Adrenal gland (tissue), 12 donors: ENCODE data around the gene ROR2. TPM values are rescaled to one million over a fixed set of nuclear protein-coding genes. Genes with fewer than 3 reads are reported as not detected.

Experiments
- DNase-seq, 7 donors: peaks; one replicate each; pipeline ENCODE4 v3.0.0-alpha.2; 2019 to 2020
- H3K27ac ChIP-seq, 5 donors: fragments of 200-600 bp; sonication (generic) in 4 of 5; 1 replicate in 3 of 5; 2 replicates in 2 of 5; pipeline versions ENCODE4 v1.5.1 to v1.8.0; 2016 to 2020; ENCODE audit warnings: mild to moderate bottlenecking in 1 of 5
- H3K27me3 ChIP-seq: fragments of 200-600 bp; 2 replicates; pipeline ENCODE4 v1.8.0; 2021
- H3K36me3 ChIP-seq, 2 donors: fragments of 200-600 bp; replicated peaks in 1 of 2; 1 replicate in 1 of 2; 2 replicates in 1 of 2; pipeline versions ENCODE4 v1.5.1 to v1.8.0; 2018 to 2022
- H3K4me1 ChIP-seq, 2 donors: fragments of 200-600 bp; replicated peaks in 1 of 2; 1 replicate in 1 of 2; 2 replicates in 1 of 2; pipeline versions ENCODE4 v1.5.1 to v1.8.0; 2018 to 2021
- H3K4me3 ChIP-seq, 4 donors: fragments of 200-600 bp; sonication (generic) in 3 of 4; one replicate each; pipeline ENCODE4 v1.5.1; 2016 to 2018
- H3K9me3 ChIP-seq, 3 donors: fragments of 200-600 bp; sonication (generic) in 1 of 3; replicated peaks in 1 of 3; 1 replicate in 2 of 3; 2 replicates in 1 of 3; pipeline versions ENCODE4 v1.5.1 to v1.8.0; 2016 to 2021
- CTCF ChIP-seq, 6 experiments: fragments of 450-650 bp in 4 of 6; fragments of 200-600 bp in 2 of 6; sonication (generic) in 1 of 6; IDR thresholded peaks; 1 replicate in 5 of 6; 2 replicates in 1 of 6; pipeline versions ENCODE4 v1.5.1 to v1.8.0; 2016 to 2021; ENCODE audit warnings: antibody characterized with exemption in 6 of 6, mild to moderate bottlenecking in 2 of 6, moderate library complexity in 1 of 6
- POLR2A ChIP-seq, 2 donors: fragments of 450-650 bp; IDR thresholded peaks; one replicate each; pipeline ENCODE4 v1.6.1; 2017; ENCODE audit warnings: antibody characterized with exemption in 2 of 2, mild to moderate bottlenecking in 2 of 2, moderate library complexity in 1 of 2
- WGBS, 4 donors: extraction: QIAGEN DNeasy Blood & Tissue Kit in 2 of 4; methylation state at CpG; one replicate each; pipeline versions ENCODE4 v1.1.5 to v1.1.7; 2013 to 2017; 5-methylcytosine and 5-hydroxymethylcytosine counted together
- intact Hi-C, 2 donors: fragments of 100-400 bp; cut with DNase I; formaldehyde crosslinking; loops; one replicate each; pipeline versions ENCODE4 v1.14.1 to v1.15.0; 2022 to 2023
- polyA plus RNA-seq, 3 donors: library from polyadenylated mRNA; stranded (reverse); fragments of 200-250 nt in 2 of 3; fragments of 350-450 nt in 1 of 3; fragmentation: Illumina TruSeq in 1 of 3; extraction: RNeasy Lipid Tissue Mini Kit (QIAGEN cat#74804) in 1 of 3; gene quantifications; one replicate each; pipeline ENCODE4 v1.2.3, GENCODE V29; 2013 to 2014
- total RNA-seq, 9 donors: library from RNA; depleted of rRNA in 4 of 9; stranded (reverse); fragments of >200 nt in 4 of 9; fragments of 120-200 nt in 1 of 9; fragmentation: NEBNext Ultra II Directional in 1 of 9; extraction: Animal tissue kit (Norgen Biotek cat#: 25700) in 1 of 9; gene quantifications; one replicate each; pipeline versions ENCODE4 v1.1.0 to v1.2.4, GENCODE V29; 2013 to 2023
- donor health status: healthy with polysubstance abuse.
- donor health status: Bipolar disorder and iron deficiency.
- donor health status: DM: yes; HTN: yes; CAD: no.
- donor health status: DM: no; HTN: no; CAD: no.
- donor health status: DM: no; HTN: no; CAD: no.
- donor health status: DM: yes; HTN: yes; CAD: no.

The ROR2 gene
- total and polyA plus RNA-seq, 12 donors, result 3.9 to 23.9 (median 11.4) TPM

DNA sequence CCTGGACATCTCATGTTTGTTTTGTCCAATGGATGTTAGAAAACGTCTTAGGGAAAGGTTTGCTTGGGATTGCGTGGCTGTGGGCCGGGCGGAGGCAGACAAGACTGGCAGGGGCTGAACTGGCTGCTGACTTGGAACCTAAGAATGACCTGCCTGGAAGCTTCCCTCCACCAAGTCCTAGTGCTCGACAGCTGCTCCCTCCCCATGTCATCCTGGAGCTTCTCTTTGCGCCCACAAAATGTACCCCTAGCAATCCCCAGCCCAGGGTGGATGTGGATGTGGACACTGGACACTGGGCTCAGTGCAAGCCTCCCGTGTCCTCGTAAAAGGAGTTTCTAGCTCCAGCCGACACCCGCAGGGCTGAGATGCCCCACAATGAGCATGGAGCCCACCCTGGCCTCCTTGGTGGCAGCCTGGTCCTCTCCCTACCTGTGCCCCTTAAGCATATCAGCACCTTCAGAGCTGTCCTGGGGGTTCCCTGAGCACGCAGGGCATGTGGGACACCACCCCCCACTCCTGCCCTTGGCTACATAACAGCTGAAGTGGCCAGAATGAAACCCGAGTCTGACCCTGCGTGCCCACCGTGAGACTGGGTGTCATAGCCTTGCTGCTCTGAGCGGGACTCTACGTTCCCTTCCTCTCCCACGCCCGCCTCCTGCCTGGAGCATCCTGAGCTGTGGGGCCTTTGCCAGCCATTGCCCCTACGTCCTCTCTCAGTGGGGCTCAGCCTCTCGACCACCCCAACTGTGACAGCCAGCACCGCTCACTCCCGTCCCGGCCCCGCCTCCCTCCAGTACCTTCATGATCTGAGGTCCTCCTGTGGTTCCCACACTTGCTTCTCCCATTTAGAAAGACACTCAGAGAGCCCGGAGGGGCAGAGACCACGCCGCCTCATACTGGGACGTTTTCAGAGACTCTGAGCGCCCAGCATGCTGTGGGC, 180.8 kb downstream of the ROR2 start:
- 87 to 91% (median 87%) methylated on average over 22 to 29 of the region's 29 CpGs for WGBS, 4 donors
- no peaks in the 10 kb centered on the region for H3K4me1 ChIP-seq
- H3K36me3 ChIP-seq, result no peaks in the 10 kb centered on the region
- H3K9me3 ChIP-seq, result no peaks in the 10 kb centered on the region
- no peak overlapping the region for H3K27ac ChIP-seq
- peak in 1 of 7 donors; percentile 37 for DNase-seq
- H3K4me3 ChIP-seq, result no peak overlapping the region
- intact Hi-C loops, result no loop called here
- no peak for TF ChIP-seq CTCF (IDR thresholded peaks at IDR 0.05)
- no peak for TF ChIP-seq POLR2A (IDR thresholded peaks at IDR 0.05)
- H3K27me3 ChIP-seq, result no peaks in the 10 kb centered on the region

- DNase-seq, result no peak
- no peak overlapping the region for H3K4me3 ChIP-seq
- no peaks in the 10 kb centered on the region for H3K4me1 ChIP-seq
- intact Hi-C loops, result no loop called here
- H3K9me3 ChIP-seq, result no peaks in the 10 kb centered on the region
- TF ChIP-seq CTCF (IDR thresholded peaks at IDR 0.05), result no peak
- no peak for TF ChIP-seq POLR2A (IDR thresholded peaks at IDR 0.05)
- WGBS, 4 donors, result 89 to 96% (median 91%) methylated on average over 11 to 15 of the region's 15 CpGs
- no peaks in the 10 kb centered on the region for H3K27me3 ChIP-seq
- H3K36me3 ChIP-seq, result no peaks in the 10 kb centered on the region
- no peak overlapping the region for H3K27ac ChIP-seq
Measured at GRCh38 chr9:91768507-91768906, 181.5 kb downstream of the ROR2 start.

DNA sequence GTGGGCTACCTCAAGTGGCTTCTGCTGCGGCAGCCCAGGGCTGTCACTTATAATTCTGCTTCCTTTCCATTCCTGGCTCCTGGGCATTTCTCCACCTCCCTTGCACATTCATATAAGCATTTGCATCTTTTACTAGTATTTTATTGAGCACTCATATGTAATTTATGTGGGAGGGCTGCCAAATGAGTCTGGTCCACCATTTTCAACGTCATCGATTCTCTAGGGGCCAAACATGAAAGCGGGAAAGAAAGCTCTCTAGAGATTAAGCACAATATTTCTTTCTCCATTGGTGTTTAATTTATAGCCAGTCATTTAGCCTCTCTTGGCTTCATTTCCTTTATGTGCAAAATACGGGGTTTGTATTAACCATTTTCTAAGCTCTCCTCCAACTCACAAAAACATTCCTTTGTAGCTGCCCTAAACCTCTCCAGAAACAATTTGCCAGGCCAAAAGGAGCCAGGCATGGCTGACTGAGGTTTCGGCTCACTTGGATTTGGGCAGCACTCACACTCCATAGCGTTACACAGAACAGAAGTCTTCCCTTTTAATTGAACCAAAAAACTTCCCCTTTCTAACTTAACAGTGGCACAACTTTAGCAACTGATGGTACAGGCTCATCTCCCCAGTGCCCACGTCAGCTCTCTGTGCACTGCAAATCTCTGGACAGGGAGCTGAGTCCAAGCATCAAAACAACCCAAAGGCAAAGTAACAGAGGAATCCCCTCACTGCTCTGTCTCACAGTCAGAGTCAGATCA, 183.5 kb downstream of the ROR2 start:
- Histone ChIP-seq H3K4me3 (no peak overlapping the region), H3K27ac (no peak overlapping the region), H3K27me3 (no peaks in the 10 kb centered on the region), H3K36me3 (no peaks in the 10 kb centered on the region), H3K9me3 (no peaks in the 10 kb centered on the region), H3K4me1 (no peaks in the 10 kb centered on the region)
- 60 to 75% (median 66%) methylated on average over 8 of the region's 8 CpGs for WGBS, 4 donors
- no peak for DNase-seq
- TF ChIP-seq CTCF (IDR thresholded peaks at IDR 0.05), result no peak
- intact Hi-C loops, result no loop called here

- DNase-seq, result no peak
- no peak for TF ChIP-seq POLR2A (IDR thresholded peaks at IDR 0.05)
- no peak for TF ChIP-seq CTCF (IDR thresholded peaks at IDR 0.05)
- Histone ChIP-seq H3K9me3 (no peaks in the 10 kb centered on the region), H3K4me1 (no peaks in the 10 kb centered on the region), H3K4me3 (no peak overlapping the region), H3K27ac (no peak overlapping the region), H3K36me3 (no peaks in the 10 kb centered on the region), H3K27me3 (no peaks in the 10 kb centered on the region)
- 59 to 78% (median 63%) methylated on average over 1 of the region's 1 CpG for WGBS, 4 donors
- intact Hi-C loops, result no loop called here
Measured at GRCh38 chr9:91765296-91765695, 184.7 kb downstream of the ROR2 start.
